Right lobe of liver (tissue), 6 donors: ENCODE measurements around the gene CTNNBIP1. TPM values are rescaled to one million over a fixed set of nuclear protein-coding genes. Genes with fewer than 3 reads are reported as not detected.

ENCODE experiments used
- ATAC-seq, 4 donors: fragments of 200-7000 bp; cut with Tn5 transposase; one replicate each; pipeline ENCODE4 v1.9.1; 2020; ENCODE audit warnings: mild to moderate bottlenecking in 4 of 4, moderate library complexity in 4 of 4
- DNase-seq, 3 donors: peaks; one replicate each; pipeline ENCODE4 v3.0.0-alpha.2; 2020
- H3K27ac ChIP-seq, 3 donors: fragments of 200-600 bp; one replicate each; pipeline ENCODE4 v1.8.0; 2022
- H3K27me3 ChIP-seq, 2 donors: fragments of 200-600 bp; one replicate each; pipeline ENCODE4 v1.8.0; 2022
- H3K36me3 ChIP-seq, 4 donors: fragments of 200-600 bp; sonication (generic) in 1 of 4; one replicate each; pipeline versions ENCODE4 v1.5.1 to v1.8.0; 2017 to 2022; ENCODE audit warnings: control low read depth in 1 of 4
- H3K4me1 ChIP-seq, 4 donors: fragments of 200-600 bp; sonication (generic) in 1 of 4; one replicate each; pipeline versions ENCODE4 v1.5.1 to v1.8.0; 2017 to 2022; ENCODE audit warnings: control low read depth in 1 of 4
- H3K4me3 ChIP-seq, 3 donors: fragments of 200-600 bp; one replicate each; pipeline ENCODE4 v1.8.0; 2022
- H3K9me3 ChIP-seq, 4 donors: fragments of 200-600 bp; sonication (generic) in 1 of 4; one replicate each; pipeline versions ENCODE4 v1.5.1 to v1.8.0; 2017 to 2022; ENCODE audit warnings: control low read depth in 1 of 4
- CTCF ChIP-seq, 4 donors: fragments of 200-600 bp in 3 of 4; fragments of 450-650 bp in 1 of 4; IDR thresholded peaks; one replicate each; pipeline versions ENCODE4 v1.5.1 to v1.8.0; 2016 to 2022; ENCODE audit warnings: antibody characterized with exemption in 4 of 4, mild to moderate bottlenecking in 2 of 4
- POLR2A ChIP-seq: fragments of 450-650 bp; IDR thresholded peaks from one replicate; pipeline ENCODE4 v1.6.1; 2017; ENCODE audit warnings: antibody characterized with exemption, mild to moderate bottlenecking
- WGBS: methylation state at CpG from one replicate; pipeline ENCODE4 v1.1.6; 2018; ENCODE audit warnings: low coverage, low lambda C conversion rate; ENCODE audit not compliant: insufficient coverage; ENCODE audit errors: missing lambda C conversion rate; 5-methylcytosine and 5-hydroxymethylcytosine counted together
- intact Hi-C, 2 donors: fragments of 100-400 bp; cut with DNase I; formaldehyde crosslinking; loops; one replicate each; pipeline versions ENCODE4 v1.11.2 to v1.14.1; 2022
- total RNA-seq, 6 experiments: library from RNA; depleted of rRNA in 2 of 6; stranded (reverse); fragments of >200 nt in 2 of 6; fragmentation: NEBNext Ultra II Directional in 3 of 6; extraction: Animal tissue kit (Norgen Biotek cat#: 25700) in 3 of 6; gene quantifications; one replicate each; pipeline versions ENCODE4 v1.1.0 to v1.2.4, GENCODE V29; 2016 to 2023
- donor health status: DM: no; HTN: yes; CAD: no.
- donor health status: DM: no; HTN: no; CAD: no.
- donor health status: DM: no; HTN: no; CAD: no.
- donor health status: DM: no; HTN: yes; CAD: no.
- donor health status: DM: no; HTN: yes; CAD: no.

The CTNNBIP1 gene
- total RNA-seq, 6 experiments from 2014 or later, result 8.0 to 19.2 (median 10.0) TPM

DNA sequence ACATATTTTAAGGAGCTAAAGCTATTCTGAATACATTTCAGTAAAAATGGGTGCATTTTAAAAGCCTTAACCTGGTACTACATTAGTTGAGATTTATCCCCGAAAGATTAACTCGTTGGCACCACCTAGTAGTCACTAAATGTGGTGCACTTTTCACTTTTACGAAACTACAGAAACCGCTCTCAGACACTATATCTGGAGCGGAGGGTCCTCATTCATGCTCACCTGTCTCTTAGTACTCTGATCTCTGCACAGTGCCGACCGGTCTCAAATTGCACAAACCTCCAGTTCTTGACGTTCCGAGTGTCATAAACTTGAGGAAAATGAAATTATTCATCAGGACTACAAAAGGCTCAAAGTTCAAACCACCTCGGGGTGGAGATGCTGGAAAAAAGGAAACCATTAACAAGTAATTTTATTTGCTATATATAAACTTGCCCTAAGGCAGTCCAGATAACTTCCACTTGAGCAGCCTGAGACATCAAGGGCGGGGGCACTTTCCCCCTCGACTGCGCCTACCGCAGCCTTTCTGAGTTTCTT, 32.4 kb upstream of the CTNNBIP1 start:
- no peaks in the 10 kb centered on the region for H3K36me3 ChIP-seq
- no peaks in the 10 kb centered on the region for H3K27me3 ChIP-seq
- DNase-seq (no peak), ATAC-seq (peak; percentile 57 to 60 (median 60))
- H3K4me3 ChIP-seq, result peak overlapping the region; percentile 81 to 88 (median 83)
- no peaks in the 10 kb centered on the region for H3K9me3 ChIP-seq
- H3K4me1 ChIP-seq, result peaks cover 0 to 15% (median 4%) of the 10 kb centered on the region in 4 donors
- intact Hi-C loops, result loop anchor here in 1 of 2 donors (10.0 kb wide), 1 partner anchor 68 kb away; no protein-coding TSS in a partner anchor
- peak overlapping the region; percentile 78 to 89 (median 79) for H3K27ac ChIP-seq
- TF ChIP-seq CTCF (IDR thresholded peaks at IDR 0.05) (peak; percentile 47 to 58 (median 50)), POLR2A (no peak)
- under 1% methylated on average over 13 of the region's 14 CpGs for WGBS

- H3K27me3 ChIP-seq, result no peaks in the 10 kb centered on the region
- TF ChIP-seq CTCF (IDR thresholded peaks at IDR 0.05) (no peak), POLR2A (no peak)
- no peak overlapping the region for H3K27ac ChIP-seq
- intact Hi-C loops, result loop anchor here in 1 of 2 donors (10.0 kb wide), 1 partner anchor 55 kb away; no protein-coding TSS in a partner anchor
- no peaks in the 10 kb centered on the region for H3K4me1 ChIP-seq
- H3K4me3 ChIP-seq, result no peak overlapping the region
- peaks cover 0 to 29% (median 6%) of the 10 kb centered on the region in 4 donors for H3K36me3 ChIP-seq
- DNase-seq, result no peak
- 69% methylated on average over 10 of the region's 15 CpGs for WGBS
- peak in 2 of 4 donors; percentile 42 to 46 for ATAC-seq
- H3K9me3 ChIP-seq, result no peaks in the 10 kb centered on the region
Observed at GRCh38 chr1:9929431-9930385, 19.6 kb upstream of the CTNNBIP1 start.

GRCh38 chr1:9927259-9927658, 17.2 kb upstream of the CTNNBIP1 start:
- DNase-seq (no peak), ATAC-seq (no peak)
- no peaks in the 10 kb centered on the region for H3K9me3 ChIP-seq
- H3K4me3 ChIP-seq, result no peak overlapping the region
- H3K36me3 ChIP-seq, result peaks cover 0 to 13% (median 3%) of the 10 kb centered on the region in 4 donors
- intact Hi-C loops, result no loop called here
- H3K27ac ChIP-seq, result no peak overlapping the region
- 78% methylated on average over 5 of the region's 5 CpGs for WGBS
- H3K4me1 ChIP-seq, result no peaks in the 10 kb centered on the region
- TF ChIP-seq POLR2A (no peak), CTCF (IDR thresholded peaks at IDR 0.05) (no peak)
- H3K27me3 ChIP-seq, result no peaks in the 10 kb centered on the region

DNA sequence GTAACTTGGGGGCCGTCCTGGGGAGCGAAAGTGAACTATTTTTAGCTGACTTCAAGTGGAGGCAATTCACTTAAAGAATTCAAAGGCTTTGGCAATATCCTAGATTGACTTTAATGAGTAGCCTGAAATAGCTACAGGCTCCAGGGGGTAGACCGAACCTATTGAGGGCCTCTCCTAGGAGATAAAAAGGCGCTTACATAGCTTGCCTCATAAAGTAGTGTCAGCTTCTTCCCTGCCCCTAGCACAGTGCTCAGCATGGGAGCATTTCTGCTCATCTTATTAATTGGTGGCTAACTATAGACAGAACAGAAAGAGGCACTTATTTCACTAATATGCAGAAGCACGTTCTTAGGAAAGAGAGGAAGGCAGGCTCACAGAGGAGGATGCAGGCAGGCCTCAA, 12.3 kb upstream of the CTNNBIP1 start:
- no peaks in the 10 kb centered on the region for H3K9me3 ChIP-seq
- 81% methylated on average over 5 of the region's 5 CpGs for WGBS
- no peak overlapping the region for H3K4me3 ChIP-seq
- no peaks in the 10 kb centered on the region for H3K36me3 ChIP-seq
- TF ChIP-seq CTCF (IDR thresholded peaks at IDR 0.05) (no peak), POLR2A (no peak)
- H3K27me3 ChIP-seq, result no peaks in the 10 kb centered on the region
- ATAC-seq (no peak), DNase-seq (no peak)
- intact Hi-C loops, result no loop called here
- H3K27ac ChIP-seq, result no peak overlapping the region
- no peaks in the 10 kb centered on the region for H3K4me1 ChIP-seq
